Testis (tissue), 3 donors: ENCODE measurements around the gene ELOVL2. TPM values are rescaled to one million over a fixed set of nuclear protein-coding genes. Genes with fewer than 3 reads are reported as not detected.
"Not testable (repeated sequence)": the region's sequence is repeated elsewhere in the genome, so short reads cannot be mapped to it uniquely, and the experiment has no call there.

Experiments used
- DNase-seq: peaks from one replicate; pipeline ENCODE4 v3.0.0-alpha.2; 2019
- H3K27ac ChIP-seq, 2 donors: fragments of 200-600 bp; sonication (generic); one replicate each; pipeline ENCODE4 v1.5.1; 2019
- H3K27me3 ChIP-seq: fragments of 200-600 bp; sonication (generic); one replicate; pipeline ENCODE4 v1.5.1; 2019
- H3K36me3 ChIP-seq: fragments of 200-600 bp; sonication (generic); one replicate; pipeline ENCODE4 v1.5.1; 2017; ENCODE audit warnings: low read depth; ENCODE audit errors: missing control alignments
- H3K4me1 ChIP-seq: fragments of 200-600 bp; sonication (generic); one replicate; pipeline ENCODE4 v1.5.1; 2019
- H3K4me3 ChIP-seq, 2 donors: fragments of 200-600 bp; sonication (generic); one replicate each; pipeline ENCODE4 v1.5.1; 2017 to 2019
- H3K9me3 ChIP-seq: fragments of 200-600 bp; sonication (generic); one replicate; pipeline ENCODE4 v1.5.1; 2017
- POLR2A ChIP-seq: fragments of 450-650 bp; IDR thresholded peaks from one replicate; pipeline ENCODE4 v1.6.1; 2017; ENCODE audit warnings: antibody characterized with exemption, mild to moderate bottlenecking, moderate library complexity
- WGBS, 2 donors: methylation state at CpG; one replicate each; pipeline ENCODE4 v1.1.5; 2018; 5-methylcytosine and 5-hydroxymethylcytosine counted together
- intact Hi-C: fragments of 100-400 bp; cut with DNase I; formaldehyde crosslinking; loops from one replicate; pipeline ENCODE4 v1.15.1; 2023; ENCODE audit warnings: low total_unique reads
- polyA plus RNA-seq: library from polyadenylated mRNA; stranded (reverse); fragments of 350-450 nt; fragmentation: Illumina TruSeq; extraction: RNeasy Lipid Tissue Mini Kit (QIAGEN cat#74804); gene quantifications from one replicate; pipeline ENCODE4 v1.2.3, GENCODE V29; 2014; ENCODE audit warnings: low read depth, low replicate concordance; ENCODE audit not compliant: insufficient read depth
- total RNA-seq, 2 donors: library from RNA; depleted of rRNA; stranded (reverse); fragments of >200 nt; gene quantifications; one replicate each; pipeline ENCODE4 v1.2.3, GENCODE V29; 2016
- TF ChIP-seq, protein P1 (sequence below), 3 experiments: fragments of 450-650 bp in 2 of 3; fragments of 200-600 bp in 1 of 3; sonication (generic) in 1 of 3; IDR thresholded peaks; one replicate each; pipeline ENCODE4 v1.5.1; 2016 to 2019; ENCODE audit warnings: antibody characterized with exemption in 3 of 3, mild to moderate bottlenecking in 2 of 3, moderate library complexity in 1 of 3

The ELOVL2 gene
- total and polyA plus RNA-seq, 3 donors from 2014 or later: 25.0 to 30.7 (median 26.7) TPM

DNA sequence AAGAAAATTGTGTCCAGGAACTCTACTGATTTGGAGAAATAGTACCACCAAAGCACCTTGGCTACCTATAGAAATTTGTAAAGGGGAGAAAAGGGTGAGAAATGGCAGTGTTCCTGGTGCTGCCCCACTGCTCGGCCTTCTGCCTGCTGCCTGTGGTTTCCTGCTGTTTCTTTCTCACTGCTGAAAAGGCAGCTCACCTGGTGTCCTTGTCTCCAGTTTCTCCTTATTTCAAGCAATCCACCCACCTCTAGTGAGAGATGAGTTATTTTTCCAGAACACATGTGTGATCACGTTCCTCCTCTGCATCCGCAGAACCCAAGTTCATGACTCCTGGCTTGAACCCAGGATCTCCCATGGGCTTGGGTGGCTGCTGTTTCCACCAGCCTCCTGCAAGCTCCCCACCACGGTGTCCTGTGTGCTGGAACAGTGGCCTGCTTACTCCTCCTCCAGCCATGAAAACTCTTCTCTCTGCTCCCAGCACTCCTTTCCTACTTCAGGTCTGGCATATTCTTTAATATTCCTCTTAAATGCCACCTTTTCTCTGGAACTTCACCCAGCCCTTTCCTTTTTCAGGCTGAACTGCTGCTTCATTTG, 48.9 kb downstream of the ELOVL2 start:
- Histone ChIP-seq H3K27ac (no peak overlapping the region), H3K4me1 (no peaks in the 10 kb centered on the region), H3K36me3 (no peaks in the 10 kb centered on the region), H3K4me3 (no peak overlapping the region), H3K9me3 (no peaks in the 10 kb centered on the region), H3K27me3 (no peaks in the 10 kb centered on the region)
- DNase-seq: peak; percentile 38
- 66 to 71% methylated on average over 4 of the region's 4 CpGs for WGBS, 2 donors
- no peak for TF ChIP-seq POLR2A
- TF ChIP-seq, protein P1, sequence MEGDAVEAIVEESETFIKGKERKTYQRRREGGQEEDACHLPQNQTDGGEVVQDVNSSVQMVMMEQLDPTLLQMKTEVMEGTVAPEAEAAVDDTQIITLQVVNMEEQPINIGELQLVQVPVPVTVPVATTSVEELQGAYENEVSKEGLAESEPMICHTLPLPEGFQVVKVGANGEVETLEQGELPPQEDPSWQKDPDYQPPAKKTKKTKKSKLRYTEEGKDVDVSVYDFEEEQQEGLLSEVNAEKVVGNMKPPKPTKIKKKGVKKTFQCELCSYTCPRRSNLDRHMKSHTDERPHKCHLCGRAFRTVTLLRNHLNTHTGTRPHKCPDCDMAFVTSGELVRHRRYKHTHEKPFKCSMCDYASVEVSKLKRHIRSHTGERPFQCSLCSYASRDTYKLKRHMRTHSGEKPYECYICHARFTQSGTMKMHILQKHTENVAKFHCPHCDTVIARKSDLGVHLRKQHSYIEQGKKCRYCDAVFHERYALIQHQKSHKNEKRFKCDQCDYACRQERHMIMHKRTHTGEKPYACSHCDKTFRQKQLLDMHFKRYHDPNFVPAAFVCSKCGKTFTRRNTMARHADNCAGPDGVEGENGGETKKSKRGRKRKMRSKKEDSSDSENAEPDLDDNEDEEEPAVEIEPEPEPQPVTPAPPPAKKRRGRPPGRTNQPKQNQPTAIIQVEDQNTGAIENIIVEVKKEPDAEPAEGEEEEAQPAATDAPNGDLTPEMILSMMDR (IDR thresholded peaks at IDR 0.05): no peak
- intact Hi-C loops: no loop called here

GRCh38 chr6:10993896-10994295, 50.2 kb downstream of the ELOVL2 start:
- WGBS, 2 donors: 97% methylated on average over 8 of the region's 8 CpGs
- H3K27me3 ChIP-seq: no peaks in the 10 kb centered on the region

DNA sequence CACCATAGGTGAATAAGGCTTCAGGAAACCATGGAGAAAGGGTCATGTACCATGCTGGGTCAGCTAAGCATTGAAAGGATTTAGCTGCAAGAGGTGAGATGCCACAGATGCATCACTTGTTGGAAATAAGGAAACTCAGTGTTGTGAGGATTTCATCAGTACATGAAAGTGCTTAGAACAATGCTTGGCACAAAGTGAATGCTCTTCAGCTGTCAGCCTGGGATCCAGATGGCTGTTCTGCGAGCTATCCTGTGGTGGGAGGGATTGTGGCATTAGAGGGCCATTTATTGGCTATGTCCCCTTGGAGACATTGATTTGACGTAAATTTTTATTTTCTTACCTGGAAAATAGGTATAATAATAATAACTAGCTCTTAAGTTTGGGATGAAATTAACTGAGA, 53.0 kb downstream of the ELOVL2 start:
- intact Hi-C loops: no loop called here
- no peak overlapping the region for H3K27ac ChIP-seq
- no peak for DNase-seq
- H3K36me3 ChIP-seq: no peaks in the 10 kb centered on the region
- TF ChIP-seq POLR2A: no peak
- TF ChIP-seq, protein P1 (IDR thresholded peaks at IDR 0.05): no peak
- H3K27me3 ChIP-seq: no peaks in the 10 kb centered on the region
- no peak overlapping the region for H3K4me3 ChIP-seq
- H3K4me1 ChIP-seq: no peaks in the 10 kb centered on the region
- WGBS, 2 donors: 39 to 52% methylated on average over 2 of the region's 2 CpGs
- H3K9me3 ChIP-seq: no peaks in the 10 kb centered on the region

More at GRCh38 chr6:10993896-10994295, 50.2 kb downstream of the ELOVL2 start:
- Histone ChIP-seq H3K27ac (no peak overlapping the region), H3K4me3 (no peak overlapping the region), H3K36me3 (no peaks in the 10 kb centered on the region), H3K4me1 (no peaks in the 10 kb centered on the region), H3K9me3 (no peaks in the 10 kb centered on the region)
- no peak for DNase-seq
- TF ChIP-seq, protein P1 (IDR thresholded peaks at IDR 0.05): no peak
- TF ChIP-seq POLR2A: no peak
- intact Hi-C loops: no loop called here

DNA sequence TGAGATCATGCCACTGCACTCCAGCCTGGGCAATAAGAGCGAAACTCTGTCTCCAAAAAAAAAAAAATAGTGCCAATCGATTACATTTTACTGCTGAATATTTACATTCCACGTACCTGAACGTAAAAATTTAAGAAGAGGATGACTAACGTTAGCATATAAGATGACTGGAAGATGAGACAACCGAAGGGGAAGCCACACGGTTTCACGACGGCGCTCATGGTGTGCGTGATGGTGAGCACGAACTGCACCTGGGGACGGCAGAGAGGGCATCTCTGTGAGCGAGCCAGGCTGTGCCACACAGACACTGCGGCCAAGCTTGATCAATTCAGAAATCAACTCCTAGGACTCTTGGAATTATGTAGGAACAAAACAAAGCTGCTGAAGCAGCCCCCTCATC, 54.5 kb downstream of the ELOVL2 start:
- intact Hi-C loops: no loop called here
- Histone ChIP-seq H3K27me3 (no peaks in the 10 kb centered on the region), H3K4me1 (no peaks in the 10 kb centered on the region), H3K27ac (no peak overlapping the region), H3K9me3 (no peaks in the 10 kb centered on the region), H3K36me3 (no peaks in the 10 kb centered on the region), H3K4me3 (no peak overlapping the region)
- TF ChIP-seq, protein P1 (IDR thresholded peaks at IDR 0.05): no peak
- TF ChIP-seq POLR2A: no peak
- no peak for DNase-seq
- 92 to 95% methylated on average over 15 of the region's 15 CpGs for WGBS, 2 donors

DNA sequence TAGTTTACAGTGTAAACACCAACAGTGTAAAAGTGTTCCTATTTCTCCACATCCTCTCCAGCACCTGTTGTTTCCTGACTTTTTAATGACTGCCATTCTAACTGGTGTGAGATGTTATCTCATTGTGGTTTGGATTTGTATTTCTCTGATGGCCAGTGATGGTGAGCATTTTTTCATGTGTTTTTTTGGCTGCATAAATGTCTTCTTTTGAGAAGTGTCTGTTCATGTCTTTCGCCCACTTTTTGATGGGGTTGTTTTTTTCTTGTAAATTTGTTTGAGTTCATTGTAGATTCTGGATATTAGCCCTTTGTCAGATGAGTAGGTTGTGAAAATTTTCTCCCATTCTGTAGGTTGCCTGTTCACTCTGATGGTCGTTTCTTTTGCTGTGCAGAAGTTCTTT, 59.1 kb downstream of the ELOVL2 start:
- intact Hi-C loops, H3K36me3 ChIP-seq, H3K4me1 ChIP-seq, H3K4me3 ChIP-seq, H3K27me3 ChIP-seq, H3K27ac ChIP-seq, DNase-seq, H3K9me3 ChIP-seq: not testable (repeated sequence)
- WGBS, 2 donors: 91 to 92% methylated on average over 2 of the region's 2 CpGs
